GM18505 (cell line): Measurements from ENCODE around the gene UBAC2.

Source experiments
- ATAC-seq: cut with Tn5 transposase; IDR thresholded peaks from one replicate; pipeline ENCODE4 v1.9.1; 2021; ENCODE audit not compliant: unreplicated experiment
- POLR2A ChIP-seq: IDR thresholded peaks from 4 replicates; pipeline ENCODE4 v1.6.1; 2011; ENCODE audit warnings: borderline replicate concordance; ENCODE audit not compliant: insufficient read depth, insufficient read length; ENCODE audit errors: extremely low read depth

The UBAC2 gene

DNA sequence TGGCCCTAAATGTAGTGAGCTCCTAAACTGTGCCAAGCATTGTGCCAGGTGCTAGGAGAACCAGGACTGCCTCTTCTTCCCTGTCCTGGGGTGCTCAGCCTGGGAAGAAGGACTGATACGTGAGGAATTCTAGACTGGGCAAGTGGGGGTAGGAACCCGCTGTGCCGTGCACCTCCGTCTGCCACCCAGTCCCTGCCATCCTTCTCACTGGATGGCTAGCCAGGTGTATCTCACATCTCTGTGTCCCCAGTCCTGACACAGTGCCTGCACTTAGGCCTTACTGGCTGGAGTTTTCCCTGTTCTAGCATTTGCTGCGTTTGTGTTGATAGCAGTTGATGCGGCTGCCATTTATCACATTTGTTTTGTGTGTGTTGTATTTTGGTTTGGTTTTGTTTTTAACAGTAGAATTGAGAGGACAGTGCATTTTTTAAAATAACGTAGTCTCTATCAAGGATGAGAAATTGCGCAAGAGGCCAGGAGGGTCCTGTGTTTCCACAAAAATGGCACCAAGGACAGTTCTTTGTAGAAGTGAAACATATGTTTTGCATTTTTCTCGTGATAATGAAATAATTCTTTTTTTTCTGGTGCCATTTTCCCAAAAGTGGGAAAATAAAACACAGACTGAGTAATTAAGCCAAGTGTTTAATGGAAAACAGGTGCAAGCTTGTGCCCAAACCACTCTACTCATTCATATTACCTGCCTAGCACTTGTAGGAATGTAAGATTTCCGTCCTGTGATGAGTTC lies 111.3 kb downstream of the UBAC2 start:
- no peak for TF ChIP-seq POLR2A
- no peak for ATAC-seq

- no peak for TF ChIP-seq POLR2A
- ATAC-seq: no peak
Measured at GRCh38 chr13:99312493-99312883, 111.8 kb downstream of the UBAC2 start.

DNA sequence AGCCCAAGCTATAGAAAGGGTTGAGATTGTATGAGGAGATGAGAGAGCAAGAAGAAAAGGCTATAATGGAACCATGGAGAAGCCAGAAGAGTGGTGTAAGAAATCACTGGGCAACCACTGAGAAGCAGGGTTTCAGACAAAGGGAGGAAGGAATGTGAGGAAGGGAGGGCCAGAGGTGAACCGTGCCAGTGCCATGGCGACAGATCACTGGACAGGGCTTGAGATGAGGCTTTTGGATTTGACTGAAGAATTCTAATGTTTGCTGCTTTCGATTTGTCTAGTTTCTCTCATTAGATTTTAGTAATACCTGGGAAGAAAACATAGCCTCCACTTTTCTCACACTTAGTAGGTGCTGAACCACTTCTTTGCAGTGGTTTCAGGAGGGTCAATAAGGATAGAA lies 112.8 kb downstream of the UBAC2 start:
- no peak for ATAC-seq
- TF ChIP-seq POLR2A: no peak

DNA sequence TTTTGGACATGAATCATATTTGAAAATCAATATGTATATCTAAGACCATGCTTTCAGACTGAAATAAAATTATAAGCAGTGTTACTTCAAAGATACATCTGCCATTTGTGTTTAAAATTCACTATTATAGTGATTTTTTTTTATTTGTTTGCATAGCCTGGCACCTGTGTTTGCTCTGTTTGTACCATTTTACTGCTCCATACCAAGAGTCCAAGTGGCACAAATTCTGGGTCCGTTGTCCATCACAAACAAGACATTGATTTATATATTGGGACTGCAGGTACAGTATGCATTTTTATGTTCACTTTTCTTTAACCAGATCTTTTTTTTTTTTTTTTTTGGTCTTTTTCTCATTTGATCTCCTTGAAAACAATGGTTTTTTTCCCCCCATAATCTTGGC lies 113.3 kb downstream of the UBAC2 start:
- no peak for TF ChIP-seq POLR2A

DNA sequence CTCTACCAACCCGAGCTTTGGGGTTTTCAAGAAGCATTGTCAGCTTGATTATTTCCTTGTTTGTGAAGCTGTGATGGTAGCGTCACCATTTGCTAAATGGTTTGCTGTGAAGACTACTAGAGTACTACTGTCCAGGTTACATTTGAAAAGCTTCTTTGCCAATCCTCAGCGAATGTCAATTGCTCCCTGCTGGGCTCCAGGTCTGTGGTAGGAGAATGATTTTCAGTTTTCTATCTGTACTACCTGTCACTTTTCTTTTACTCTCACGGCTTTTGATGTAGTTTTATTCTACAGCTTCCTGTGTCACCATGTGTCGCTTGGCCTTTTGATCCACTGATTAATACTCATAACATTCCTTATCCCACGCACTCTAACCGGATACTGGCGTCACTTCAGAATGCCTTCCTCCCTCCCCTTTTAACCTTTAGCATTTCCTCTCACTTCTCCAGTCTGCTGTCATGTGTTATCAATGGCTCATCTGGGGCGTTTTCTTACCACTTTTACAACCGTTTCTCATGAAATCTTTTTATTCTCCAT lies 114.1 kb downstream of the UBAC2 start:
- TF ChIP-seq POLR2A: no peak
- no peak for ATAC-seq

More for the DNA sequence above, 113.3 kb downstream of the UBAC2 start:
- ATAC-seq: no peak

DNA sequence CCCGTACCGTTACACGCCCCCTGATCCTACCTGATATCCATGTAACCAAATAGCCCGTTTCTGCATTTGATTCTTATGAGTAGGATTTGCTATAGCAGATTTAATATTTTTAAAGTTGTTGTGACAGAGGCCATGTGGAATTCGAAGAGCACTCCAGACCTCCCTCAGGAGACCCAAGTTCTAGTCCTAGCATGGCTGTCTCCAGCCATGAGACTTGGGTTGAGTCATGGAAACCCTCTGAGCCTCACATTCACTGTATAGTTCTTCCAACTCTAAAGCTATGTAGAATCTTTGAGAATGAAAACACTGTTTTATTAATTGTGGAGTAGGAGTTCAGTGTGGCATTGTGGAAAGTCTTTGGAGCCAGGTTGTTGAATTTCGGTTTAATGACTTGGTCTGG lies 114.5 kb downstream of the UBAC2 start:
- no peak for TF ChIP-seq POLR2A
- no peak for ATAC-seq

GRCh38 chr13:99316224-99316623 lies 115.6 kb downstream of the UBAC2 start:
- ATAC-seq: no peak
- no peak for TF ChIP-seq POLR2A

DNA sequence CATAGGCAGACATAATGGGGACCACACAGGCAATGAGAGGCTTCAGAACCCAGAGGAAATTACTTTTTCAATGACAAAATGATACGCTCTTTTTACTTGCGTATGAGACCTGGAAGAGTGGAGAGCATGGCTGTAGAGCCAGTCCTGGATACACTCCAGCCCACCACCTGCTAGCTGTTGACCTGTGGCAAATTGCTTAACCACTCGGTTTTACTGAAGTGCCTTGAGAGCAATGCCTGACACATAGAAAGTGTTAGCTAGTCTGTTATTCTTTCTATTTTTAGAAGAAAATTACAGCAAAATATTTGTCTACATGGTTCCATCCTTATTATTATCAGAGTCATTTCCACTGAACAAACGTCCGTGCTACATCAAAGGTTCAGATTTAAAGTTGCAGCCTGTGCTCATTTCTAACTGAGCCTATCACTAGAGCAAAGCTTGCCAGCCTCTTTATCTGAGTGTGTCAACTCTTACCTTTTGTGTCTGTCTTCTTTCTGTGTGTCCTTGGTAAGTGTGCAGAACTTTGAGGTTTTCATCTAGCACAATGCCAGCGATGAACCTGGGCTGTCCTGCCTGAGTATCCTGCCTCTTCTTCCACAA lies 116.1 kb downstream of the UBAC2 start:
- no peak for ATAC-seq

DNA sequence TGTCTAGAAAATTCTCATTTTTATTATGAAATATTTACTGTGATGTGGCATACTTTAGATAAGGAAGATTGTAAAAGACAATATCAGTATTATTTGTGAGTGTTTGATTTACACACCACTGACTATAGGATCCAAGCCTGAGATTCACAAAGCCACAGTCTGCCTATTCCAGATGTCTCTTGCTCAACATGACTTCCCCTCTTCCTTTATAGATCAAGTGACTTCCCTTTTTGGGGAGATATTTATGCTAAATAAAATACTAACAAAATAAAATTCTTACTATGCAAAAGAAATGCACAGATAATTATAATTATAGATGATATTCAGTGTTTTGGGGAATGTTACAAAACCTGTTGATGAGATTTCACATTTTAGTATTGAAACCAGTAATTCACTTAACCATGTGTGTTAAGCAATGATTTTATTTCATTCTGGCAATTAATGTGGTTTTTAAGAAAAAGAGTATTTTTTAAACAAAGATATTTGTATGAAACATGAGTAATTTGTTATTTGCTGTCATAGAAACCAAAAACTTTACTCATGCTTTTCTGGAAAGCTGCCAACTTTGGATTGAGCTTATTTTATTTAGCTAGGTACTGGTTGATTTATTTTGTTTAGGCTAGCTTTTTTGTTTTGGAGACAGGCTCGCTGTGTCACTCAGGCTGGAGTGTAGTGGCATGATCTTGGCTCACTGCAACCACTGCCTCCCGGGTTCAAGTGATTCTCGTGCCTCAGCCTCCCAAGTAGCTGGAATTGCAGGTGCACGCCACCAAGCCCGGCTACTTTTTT lies 120.2 kb downstream of the UBAC2 start:
- no peak for ATAC-seq
- TF ChIP-seq POLR2A: no peak

More for the DNA sequence above, 116.1 kb downstream of the UBAC2 start:
- no peak for TF ChIP-seq POLR2A

DNA sequence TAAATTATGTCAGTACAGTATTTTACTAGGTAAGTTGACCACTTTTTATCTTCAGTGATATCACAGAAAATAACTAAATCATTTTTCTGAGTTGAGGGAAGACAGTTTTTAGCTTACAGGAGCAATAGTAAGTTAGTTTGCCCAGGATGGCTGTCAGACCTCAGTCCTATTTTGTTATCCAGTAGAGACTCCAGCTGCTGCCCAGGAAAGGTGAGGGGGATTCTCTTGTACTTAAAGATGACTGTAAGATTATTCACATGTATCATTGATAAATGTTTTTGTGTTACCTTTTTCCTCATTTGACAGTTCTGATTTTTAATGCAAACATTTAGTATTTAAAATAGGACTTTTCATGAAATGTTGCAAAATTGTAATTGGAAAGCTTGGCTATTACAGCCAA lies 121.1 kb downstream of the UBAC2 start:
- no peak for ATAC-seq
- no peak for TF ChIP-seq POLR2A

GRCh38 chr13:99322297-99323103 lies 121.8 kb downstream of the UBAC2 start:
- no peak for TF ChIP-seq POLR2A
- peak; percentile 85 for ATAC-seq

GRCh38 chr13:99323488-99323887 lies 122.8 kb downstream of the UBAC2 start:
- no peak for ATAC-seq
- no peak for TF ChIP-seq POLR2A

DNA sequence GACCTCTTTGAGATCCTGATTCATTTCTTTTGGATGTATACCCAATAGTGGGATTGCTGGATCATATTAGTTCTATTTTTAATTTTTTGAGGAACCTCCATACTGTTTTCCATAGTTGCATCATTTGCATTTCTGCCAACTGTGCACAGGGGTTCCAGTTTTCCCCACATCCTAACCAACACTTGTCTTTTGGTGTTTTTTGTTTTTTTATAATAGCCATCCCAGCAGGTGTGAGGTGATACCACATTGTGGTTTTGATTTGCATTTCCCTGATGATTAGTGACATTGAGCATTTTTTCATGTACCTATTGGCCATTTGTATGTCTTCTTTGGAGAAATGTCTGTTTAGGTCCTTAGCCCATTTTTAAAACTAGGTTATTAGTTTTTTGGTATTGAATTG lies 125.4 kb downstream of the UBAC2 start:
- ATAC-seq: no peak
- no peak for TF ChIP-seq POLR2A

GRCh38 chr13:99327126-99327525 lies 126.5 kb downstream of the UBAC2 start:
- ATAC-seq: no peak
- no peak for TF ChIP-seq POLR2A

DNA sequence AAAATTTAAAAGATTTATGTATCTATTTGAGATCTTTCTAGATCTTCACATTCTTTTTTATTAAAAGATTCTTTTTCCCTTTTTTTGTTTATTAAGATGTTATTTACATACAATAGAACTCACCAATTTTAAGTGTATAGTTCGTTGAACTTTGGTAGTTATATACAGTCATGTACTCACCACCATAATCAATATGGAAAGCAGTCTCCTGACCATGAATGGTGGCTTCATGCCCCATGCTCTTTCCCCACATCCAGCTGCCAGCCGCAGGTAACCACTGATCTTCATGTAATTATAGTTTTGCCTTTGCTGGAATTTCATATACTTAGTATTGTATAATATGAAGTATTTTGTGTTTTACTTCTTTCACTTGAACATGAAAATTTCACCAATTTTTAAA lies 127.1 kb downstream of the UBAC2 start:
- no peak for TF ChIP-seq POLR2A
- ATAC-seq: no peak
